GM23338 (cell line): Measurements from ENCODE around the gene SPTA1.

ENCODE experiments used
- CTCF ChIP-seq, 2 experiments: fragments of 200-600 bp in 1 of 2; sonication (generic) in 1 of 2; conservative IDR thresholded peaks; 2 replicates each; pipeline versions ENCODE4 v1.5.1 to v1.6.1; 2016 to 2017; ENCODE audit warnings: antibody characterized with exemption in 2 of 2, low read depth in 2 of 2, mild to moderate bottlenecking in 2 of 2, moderate library complexity in 1 of 2
- POLR2AphosphoS5 ChIP-seq: IDR thresholded peaks from 2 replicates; pipeline ENCODE4 v1.6.1; 2016; ENCODE audit warnings: antibody characterized with exemption, low read depth
- REST ChIP-seq: IDR thresholded peaks from one replicate; pipeline ENCODE4 v1.6.1; 2018; ENCODE audit warnings: antibody characterized with exemption; ENCODE audit not compliant: unreplicated experiment
- ZNF331 ChIP-seq: fragments of 250-450 bp; sonication (Bioruptor Pico); IDR thresholded peaks from 2 replicates; pipeline ENCODE4 v1.5.0; 2020; ENCODE audit warnings: low read depth, mild to moderate bottlenecking, moderate library complexity

GRCh38 chr1:158564608-158565007, 121.9 kb downstream of the SPTA1 start:
- TF ChIP-seq CTCF (conservative IDR thresholded peaks at IDR 0.05; ENCODE audit: low read depth in 2 of 2) (no peak; a peak in 1 of 4 replicates), REST (no peak), POLR2AphosphoS5 (no peak), ZNF331 (no peak)
